ENCODE results near the gene AIP. TPM values are rescaled to one million over a fixed set of nuclear protein-coding genes. Genes with fewer than 3 reads are reported as not detected.

AIP gene
- total RNA-seq, 1 experiment from 2014 or later: 40.8 TPM

DNA sequence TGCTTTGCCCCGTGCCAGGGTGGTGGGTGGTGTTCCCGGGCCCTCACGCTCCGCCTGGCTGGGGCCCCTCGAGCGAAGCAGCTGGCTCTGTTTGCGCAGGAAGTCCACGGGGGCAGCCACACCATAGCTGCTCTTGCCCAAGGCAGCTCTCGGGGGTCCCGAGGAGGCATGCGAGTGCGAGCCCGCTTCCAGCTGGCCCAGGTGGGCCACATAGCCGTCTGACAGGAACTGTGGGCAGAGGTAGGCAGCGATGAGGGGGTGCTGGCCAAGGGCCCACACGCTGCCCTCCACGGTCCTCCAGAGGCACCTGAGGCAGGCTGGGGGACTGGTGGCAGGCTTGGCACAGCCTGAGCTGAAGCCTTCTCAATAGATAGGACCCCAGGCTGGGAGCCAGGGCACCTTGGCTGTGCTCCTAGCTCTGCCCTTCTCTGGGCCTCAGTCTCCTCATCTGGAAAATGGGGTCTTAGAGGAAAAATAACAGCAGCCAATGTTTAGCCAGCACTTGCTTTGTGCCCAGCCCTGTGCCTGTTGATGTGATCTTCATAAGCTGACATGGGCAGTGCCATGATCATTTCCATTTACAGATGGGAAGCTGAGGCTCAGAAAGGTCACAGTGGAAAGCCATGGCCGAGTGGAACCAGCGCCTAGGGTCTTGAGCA is 9.4 kb downstream of the AIP start:
- Histone ChIP-seq H3K27me3 (ENCODE audit: control insufficient read depth, insufficient read depth, low read length) (no peaks in the 10 kb centered on the region), H3K4me3 (ENCODE audit: insufficient read depth, low read depth, low read length) (no peak overlapping the region), H3K36me3 (replicated peaks; ENCODE audit: control insufficient read depth, insufficient read depth, low read length) (peaks cover 2% of the 10 kb centered on the region)
- DNase-seq: peak; percentile 36

DNA sequence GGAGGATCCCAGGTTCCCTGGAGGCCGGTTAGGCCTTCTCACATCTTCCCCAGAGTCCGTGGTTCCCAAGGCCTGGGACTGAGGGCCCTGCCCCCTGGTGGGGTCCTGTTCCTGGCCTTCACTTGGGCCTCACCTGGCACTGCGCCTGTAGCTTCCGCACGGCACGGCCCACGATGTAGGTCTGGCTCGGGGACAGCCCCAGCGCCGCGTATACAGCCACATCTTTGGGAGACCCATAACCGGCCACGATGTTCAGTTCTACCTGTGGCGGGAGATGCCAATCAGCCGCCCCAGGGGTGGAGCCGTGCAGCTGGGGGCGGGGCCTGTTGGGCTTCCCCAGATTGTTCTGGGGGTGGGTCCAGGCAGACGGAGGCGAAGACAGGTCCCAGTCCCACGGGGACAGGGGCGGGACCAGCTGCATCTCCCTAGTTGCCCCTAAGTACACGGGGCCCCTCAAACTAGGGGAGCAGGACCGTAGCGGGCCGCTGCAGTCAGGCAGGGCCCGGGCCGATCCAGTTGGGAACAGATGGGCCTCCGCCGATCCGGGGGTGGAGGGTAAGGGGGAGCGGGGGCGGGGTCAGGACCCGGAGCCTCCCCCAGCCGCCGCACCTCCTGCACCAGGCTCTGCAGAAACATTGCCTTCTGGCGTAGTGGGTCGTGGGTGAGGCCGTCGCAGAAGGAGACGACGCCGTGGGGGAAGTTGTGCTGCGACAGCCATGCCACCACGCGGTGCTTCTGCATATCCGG is 10.1 kb downstream of the AIP start:
- Histone ChIP-seq H3K4me3 (ENCODE audit: insufficient read depth, low read depth, low read length) (no peak overlapping the region), H3K36me3 (replicated peaks; ENCODE audit: control insufficient read depth, insufficient read depth, low read length) (peaks cover 2% of the 10 kb centered on the region), H3K27me3 (ENCODE audit: control insufficient read depth, insufficient read depth, low read length) (no peaks in the 10 kb centered on the region)
- peak; percentile 95 for DNase-seq

DNA sequence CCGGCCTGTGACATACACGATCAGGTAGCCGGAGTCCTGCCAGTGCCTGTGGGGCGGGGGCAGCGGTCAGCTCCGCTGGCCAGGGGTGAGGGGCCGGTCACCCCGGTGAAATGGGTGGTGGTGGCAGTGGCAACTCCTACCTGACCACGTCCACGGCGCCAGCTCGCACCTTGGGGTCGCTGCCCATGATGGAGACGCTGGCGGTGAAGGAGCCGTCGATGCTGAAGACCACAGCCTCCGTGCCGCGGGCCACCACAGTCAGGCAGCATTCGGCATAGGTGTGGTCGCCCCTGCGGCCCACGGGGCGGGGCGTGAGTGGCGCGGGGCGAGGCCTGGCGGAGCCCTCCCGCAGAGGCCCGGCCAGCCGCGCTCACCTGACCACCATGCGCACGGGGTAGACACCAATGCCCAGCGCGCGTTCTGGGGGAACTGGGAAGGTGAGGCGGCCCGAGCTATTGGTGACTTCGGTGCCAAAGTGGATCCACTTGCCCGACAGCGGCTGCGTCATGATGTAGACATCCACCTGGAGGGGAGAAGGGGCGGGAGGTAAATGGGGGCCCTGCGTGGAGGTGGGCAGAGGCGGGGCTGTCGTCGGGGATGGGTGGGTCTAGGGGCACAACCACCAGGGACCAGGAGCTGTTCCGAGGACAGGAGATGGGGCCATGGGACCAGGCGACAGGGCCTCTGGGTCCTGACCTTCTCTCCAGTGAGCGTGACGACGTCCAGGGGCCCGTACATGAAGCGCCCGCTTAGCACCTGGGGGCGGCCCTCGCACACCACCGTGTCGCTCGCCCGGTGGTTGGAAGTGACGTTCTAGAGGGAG is 10.9 kb downstream of the AIP start:
- Histone ChIP-seq H3K27me3 (ENCODE audit: control insufficient read depth, insufficient read depth, low read length) (no peaks in the 10 kb centered on the region), H3K4me3 (ENCODE audit: insufficient read depth, low read depth, low read length) (no peak overlapping the region), H3K36me3 (replicated peaks; ENCODE audit: control insufficient read depth, insufficient read depth, low read length) (peaks cover 2% of the 10 kb centered on the region)
- DNase-seq: peak; percentile 59

DNA sequence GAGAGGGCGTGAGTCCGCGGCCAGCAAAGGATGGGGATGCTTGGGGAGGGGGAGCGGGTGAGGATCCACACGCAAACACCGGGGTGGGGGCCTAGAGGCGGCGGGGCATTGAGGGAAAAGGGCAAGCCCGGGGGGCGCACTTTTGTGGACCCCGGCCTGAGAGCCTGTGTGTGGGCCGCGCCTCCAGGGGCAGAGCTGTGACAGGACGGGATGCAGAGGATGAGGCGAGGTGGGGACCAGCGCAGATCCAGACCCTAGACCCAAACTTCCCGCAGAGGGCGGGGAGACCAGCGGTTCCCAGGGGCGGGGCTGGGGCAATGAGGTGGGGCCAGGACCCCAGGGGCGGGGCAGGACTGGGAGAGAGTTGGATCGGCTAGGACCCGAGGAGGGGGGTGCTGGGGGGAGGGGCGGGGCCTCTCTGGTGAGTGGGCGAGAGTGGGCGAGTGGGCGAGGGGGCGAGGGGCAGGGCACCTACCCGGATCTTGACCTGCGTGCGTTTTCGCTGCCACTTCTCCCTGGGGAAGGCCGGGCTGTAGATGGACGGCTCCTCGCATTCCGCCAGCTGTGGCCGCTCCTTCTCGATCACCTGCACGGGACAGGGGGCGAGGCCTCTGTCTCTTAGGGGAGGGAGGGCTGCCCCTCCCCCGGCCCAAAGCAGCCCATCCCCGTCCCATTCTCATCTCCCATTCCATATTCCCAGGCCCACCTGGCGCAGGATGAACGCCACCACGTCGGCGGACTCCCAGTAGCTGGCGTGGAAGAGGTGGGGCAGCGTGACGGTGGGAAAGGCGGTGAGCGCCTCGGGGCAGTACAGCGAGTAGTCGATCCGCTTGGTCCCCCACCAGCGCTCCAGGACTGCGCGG is 11.8 kb downstream of the AIP start:
- Histone ChIP-seq H3K27me3 (ENCODE audit: control insufficient read depth, insufficient read depth, low read length) (no peaks in the 10 kb centered on the region), H3K4me3 (ENCODE audit: insufficient read depth, low read depth, low read length) (no peak overlapping the region), H3K36me3 (replicated peaks; ENCODE audit: control insufficient read depth, insufficient read depth, low read length) (peaks cover 2% of the 10 kb centered on the region)
- peak; percentile 88 for DNase-seq

DNA sequence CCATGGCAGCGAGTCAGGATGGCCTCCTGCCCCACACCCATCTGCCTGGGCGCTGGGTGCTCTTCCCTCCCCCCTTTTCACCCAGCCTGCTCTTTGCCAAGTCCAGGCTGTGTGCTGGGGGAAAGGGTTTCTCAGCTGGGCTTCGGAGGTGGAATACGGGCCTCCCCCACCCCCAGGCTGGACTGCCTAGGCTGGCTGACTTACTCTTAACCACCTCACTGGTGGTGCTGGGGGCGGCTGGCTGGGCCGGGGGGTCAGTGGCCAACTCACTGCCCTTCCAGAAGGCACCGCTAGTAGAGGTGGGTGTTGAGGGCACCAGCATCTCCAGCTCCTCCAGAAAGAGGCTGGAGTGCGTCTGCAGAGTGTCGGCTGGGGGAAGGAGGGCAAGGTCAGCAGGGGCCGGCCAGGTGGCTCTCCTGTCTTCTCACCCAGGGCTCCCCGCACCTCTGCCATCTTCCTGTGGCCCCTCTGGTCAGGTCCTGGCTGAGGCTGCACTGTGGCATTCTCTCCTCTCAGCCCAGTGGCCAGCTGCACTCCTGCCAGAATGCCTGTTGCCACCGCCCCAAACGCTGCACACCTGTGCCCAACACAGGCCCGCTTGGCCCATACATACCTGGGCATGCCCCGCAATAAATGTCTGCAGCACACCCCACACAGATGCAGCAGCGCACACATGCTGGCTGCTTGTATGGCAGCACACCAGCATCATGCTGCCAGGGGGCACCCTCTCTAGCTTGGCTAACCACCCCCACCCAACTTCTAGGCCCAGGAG is 12.6 kb downstream of the AIP start:
- peaks cover 2% of the 10 kb centered on the region for H3K36me3 ChIP-seq (replicated peaks; ENCODE audit: control insufficient read depth, insufficient read depth, low read length)
- DNase-seq: no peak

DNA sequence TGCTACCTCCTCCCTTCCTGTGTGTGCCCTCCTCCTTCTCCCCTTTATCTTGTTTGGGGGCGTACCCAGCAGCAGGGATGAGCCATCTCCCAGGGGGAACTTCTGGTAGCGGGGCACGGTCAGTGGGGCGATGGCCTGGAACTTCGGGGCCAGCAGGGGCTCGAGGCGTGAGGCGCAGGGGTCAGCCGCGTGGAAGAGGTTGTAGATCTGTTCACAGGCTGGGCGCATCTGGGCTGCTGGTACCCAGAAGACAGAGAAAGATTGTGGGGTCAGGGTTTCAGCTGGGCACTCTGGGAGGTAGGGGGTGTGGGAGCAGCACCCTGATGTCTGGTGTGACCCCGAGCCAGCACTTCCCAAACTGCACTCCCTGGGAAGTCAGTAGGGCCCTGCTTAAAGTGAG is 13.3 kb downstream of the AIP start:
- H3K36me3 ChIP-seq (replicated peaks; ENCODE audit: control insufficient read depth, insufficient read depth, low read length): peaks cover 3% of the 10 kb centered on the region
- H3K27me3 ChIP-seq (ENCODE audit: control insufficient read depth, insufficient read depth, low read length): no peaks in the 10 kb centered on the region
- peak; percentile 50 for DNase-seq
- H3K4me3 ChIP-seq (ENCODE audit: insufficient read depth, low read depth, low read length): no peak overlapping the region

More for the DNA sequence above, 12.6 kb downstream of the AIP start:
- Histone ChIP-seq H3K4me3 (ENCODE audit: insufficient read depth, low read depth, low read length) (no peak overlapping the region), H3K27me3 (ENCODE audit: control insufficient read depth, insufficient read depth, low read length) (no peaks in the 10 kb centered on the region)

DNA sequence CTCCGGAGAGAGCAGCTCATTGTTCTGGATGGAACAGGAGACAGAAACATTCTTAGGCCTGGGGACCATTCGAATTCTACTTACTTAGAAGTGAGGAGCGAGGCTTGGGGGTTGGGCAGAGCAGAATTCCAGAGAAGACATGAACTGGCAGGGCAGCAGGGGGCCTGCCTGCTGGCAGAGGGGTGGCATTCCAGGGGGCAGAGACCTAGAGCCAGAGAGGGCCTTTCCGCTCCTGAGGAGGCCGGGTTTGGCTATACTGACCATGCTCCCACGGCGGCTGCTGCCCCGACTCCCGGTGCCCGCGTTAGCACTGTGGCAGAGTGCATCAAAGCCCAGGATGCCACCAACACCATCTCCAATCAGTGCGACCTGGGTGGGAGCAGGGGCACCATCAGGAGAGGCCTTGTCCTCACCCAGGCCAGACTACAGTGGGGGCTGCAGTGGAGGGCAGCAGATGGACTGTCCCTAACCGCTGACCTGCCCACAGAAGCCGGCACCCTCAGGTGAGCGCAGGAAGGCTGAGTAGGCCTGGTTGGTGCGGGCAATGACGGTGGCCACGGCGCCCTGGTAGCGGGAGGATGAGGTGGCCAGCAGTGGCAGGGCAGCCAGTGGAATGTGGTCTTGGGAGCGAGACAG is 14.9 kb downstream of the AIP start:
- peaks cover 6% of the 10 kb centered on the region for H3K36me3 ChIP-seq (replicated peaks; ENCODE audit: control insufficient read depth, insufficient read depth, low read length)
- peak; percentile 55 for DNase-seq
- H3K27me3 ChIP-seq (ENCODE audit: control insufficient read depth, insufficient read depth, low read length): no peaks in the 10 kb centered on the region
- H3K4me3 ChIP-seq (ENCODE audit: insufficient read depth, low read depth, low read length): no peak overlapping the region

DNA sequence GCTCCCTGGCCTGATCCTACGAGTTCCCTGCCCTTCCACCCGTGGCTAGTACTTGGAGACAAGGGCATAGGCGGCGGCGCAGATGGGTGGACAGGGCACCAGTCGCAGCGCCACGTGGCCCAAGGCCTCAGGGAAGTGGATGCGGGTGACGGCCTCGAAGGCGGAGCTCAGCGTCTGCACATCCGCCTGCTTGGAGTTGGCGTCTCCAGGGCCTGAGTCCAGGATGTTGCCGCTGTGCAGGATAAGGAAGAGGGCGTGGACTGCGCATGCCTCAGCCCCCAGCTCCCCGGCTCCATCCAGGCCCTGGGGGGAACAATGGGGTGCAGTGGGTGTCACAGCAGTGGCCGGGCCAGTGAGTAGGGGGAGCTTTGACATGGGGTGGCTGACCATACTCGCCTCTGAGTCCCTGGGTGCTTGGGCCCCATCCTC is 15.7 kb downstream of the AIP start:
- DNase-seq: no peak
- H3K27me3 ChIP-seq (ENCODE audit: control insufficient read depth, insufficient read depth, low read length): peaks cover 2% of the 10 kb centered on the region; the same call in 1 of the 2 replicates
- peaks cover 6% of the 10 kb centered on the region for H3K36me3 ChIP-seq (replicated peaks; ENCODE audit: control insufficient read depth, insufficient read depth, low read length)
- H3K4me3 ChIP-seq (ENCODE audit: insufficient read depth, low read depth, low read length): no peak overlapping the region

DNA sequence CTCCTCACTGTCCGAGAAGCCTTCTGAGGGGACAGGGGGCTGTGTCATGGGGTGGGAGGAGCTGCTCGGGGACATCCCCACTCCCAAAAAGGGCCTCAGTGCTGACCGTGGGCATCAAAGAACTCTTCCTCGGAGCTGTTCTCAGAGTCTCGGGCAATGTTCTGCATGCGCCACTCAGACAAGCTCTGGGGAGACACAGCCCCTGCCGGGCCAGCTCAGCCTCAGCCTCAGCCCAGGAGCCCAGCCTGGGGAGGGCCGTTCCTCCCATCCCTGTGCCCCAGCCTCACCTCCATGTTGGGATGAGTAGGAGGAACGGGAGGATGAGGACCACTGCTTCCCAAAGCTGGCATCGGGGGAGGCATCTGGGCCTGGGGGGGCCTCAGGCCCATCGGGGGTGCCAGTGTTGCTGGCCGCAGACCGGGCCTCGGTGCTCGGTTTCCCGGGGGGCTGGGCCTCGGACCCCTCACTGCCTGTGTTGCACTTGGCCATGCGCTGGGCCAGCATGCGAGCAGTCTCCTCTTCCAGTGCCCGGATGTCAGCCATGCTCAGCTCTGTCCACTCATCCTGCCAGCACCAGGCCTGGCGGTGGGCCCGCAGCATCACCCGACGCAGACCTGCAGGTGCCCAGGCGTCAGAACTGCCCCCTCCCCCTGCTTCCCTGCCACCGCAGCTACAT is 17.1 kb downstream of the AIP start:
- peak; percentile 55 for DNase-seq
- Histone ChIP-seq H3K27me3 (ENCODE audit: control insufficient read depth, insufficient read depth, low read length) (peaks cover 6% of the 10 kb centered on the region; the same call in 1 of the 2 replicates), H3K4me3 (ENCODE audit: insufficient read depth, low read depth, low read length) (no peak overlapping the region), H3K36me3 (replicated peaks; ENCODE audit: control insufficient read depth, insufficient read depth, low read length) (peaks cover 6% of the 10 kb centered on the region)

DNA sequence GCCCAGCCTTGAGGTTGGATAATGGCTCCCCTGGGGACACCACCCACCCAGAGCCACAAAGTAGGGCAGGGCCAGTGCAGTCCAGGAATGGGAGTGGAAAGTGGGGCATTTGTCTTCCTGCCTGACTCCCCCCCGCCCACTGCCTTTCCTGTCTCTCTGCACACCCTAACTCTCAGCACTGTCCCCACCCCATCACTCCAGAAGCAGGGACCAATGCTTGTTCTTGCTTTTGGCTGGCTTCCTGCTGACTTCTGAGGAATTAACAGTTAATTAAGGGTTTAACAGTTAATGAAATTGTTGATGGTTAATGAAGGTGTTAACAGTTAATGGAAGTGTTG is 17.6 kb downstream of the AIP start:
- peaks cover 6% of the 10 kb centered on the region for H3K36me3 ChIP-seq (replicated peaks; ENCODE audit: control insufficient read depth, insufficient read depth, low read length)
- no peak for DNase-seq
- H3K27me3 ChIP-seq (ENCODE audit: control insufficient read depth, insufficient read depth, low read length): peaks cover 6% of the 10 kb centered on the region; the same call in 1 of the 2 replicates
- H3K4me3 ChIP-seq (ENCODE audit: insufficient read depth, low read depth, low read length): no peak overlapping the region

DNA sequence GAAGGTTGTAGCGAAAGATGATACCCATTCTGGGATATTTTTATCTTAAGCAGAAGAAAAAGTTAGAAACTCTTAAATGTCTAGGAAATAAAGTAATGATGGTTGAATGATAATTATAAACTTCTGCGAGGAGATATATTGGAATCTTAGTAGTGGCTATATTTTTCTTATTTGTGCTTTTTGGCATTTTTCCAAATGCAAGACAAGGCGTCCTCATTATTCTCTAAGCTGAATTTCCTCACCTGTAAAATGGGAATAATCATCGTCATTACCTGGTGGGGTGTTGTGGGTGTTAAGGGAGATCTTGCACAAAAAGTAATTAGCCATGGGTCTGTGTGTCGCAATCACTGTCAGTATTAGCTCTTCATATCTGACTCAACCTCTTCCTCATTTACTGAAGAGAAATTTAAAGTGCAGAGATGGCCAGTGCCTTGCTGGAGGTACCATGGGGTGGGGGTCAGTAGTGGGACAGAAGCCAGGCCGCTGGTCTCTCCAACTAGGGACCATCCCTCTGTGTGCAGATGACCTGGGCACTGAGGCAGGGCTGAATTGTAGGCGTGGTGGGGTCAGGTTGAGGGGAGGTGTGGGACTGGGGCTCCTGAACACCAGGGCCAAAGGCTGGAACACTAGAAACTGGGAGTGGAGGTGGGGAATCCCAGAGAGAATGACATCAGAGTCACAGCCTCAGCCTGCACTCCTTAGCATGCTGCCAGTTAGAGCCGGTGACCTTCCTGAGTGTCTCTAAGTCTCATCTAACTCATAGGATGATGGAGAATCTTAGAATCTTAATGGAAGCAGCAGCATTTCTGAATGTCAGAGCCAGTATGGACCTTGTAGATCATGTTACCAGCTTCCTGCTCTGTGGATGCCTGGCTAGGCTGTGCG is 18.2 kb downstream of the AIP start:
- peaks cover 6% of the 10 kb centered on the region for H3K36me3 ChIP-seq (replicated peaks; ENCODE audit: control insufficient read depth, insufficient read depth, low read length)
- DNase-seq: peak; percentile 22
- H3K4me3 ChIP-seq (ENCODE audit: insufficient read depth, low read depth, low read length): no peak overlapping the region
- peaks cover 6% of the 10 kb centered on the region; the same call in 1 of the 2 replicates for H3K27me3 ChIP-seq (ENCODE audit: control insufficient read depth, insufficient read depth, low read length)

DNA sequence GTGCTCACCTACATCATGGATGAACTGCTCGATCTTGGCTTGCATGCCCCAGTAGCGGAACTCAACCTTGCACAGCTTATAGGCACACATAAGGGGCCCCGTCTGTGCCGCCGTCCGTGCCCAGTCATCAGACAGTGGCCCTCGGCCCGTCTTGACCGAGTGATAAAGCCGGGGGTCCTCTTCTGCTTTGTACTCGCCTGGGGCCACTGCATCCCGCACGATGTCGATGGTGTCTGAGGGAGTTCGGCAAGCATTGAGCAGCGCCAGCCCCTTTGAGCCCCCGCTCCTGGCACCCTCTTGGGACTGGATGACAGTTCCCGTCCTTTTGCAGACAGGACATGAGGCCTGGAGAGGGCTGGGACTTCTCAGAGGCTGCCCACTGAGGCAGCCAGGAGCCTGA is 19.0 kb downstream of the AIP start:
- DNase-seq: peak; percentile 23
- Histone ChIP-seq H3K27me3 (ENCODE audit: control insufficient read depth, insufficient read depth, low read length) (peaks cover 6% of the 10 kb centered on the region; the same call in 1 of the 2 replicates), H3K4me3 (ENCODE audit: insufficient read depth, low read depth, low read length) (no peak overlapping the region), H3K36me3 (replicated peaks; ENCODE audit: control insufficient read depth, insufficient read depth, low read length) (peaks cover 5% of the 10 kb centered on the region)

All from H7 (cell line).